Stimulated activated CD4-positive, alpha-beta T cell treated with anti-CD3 and anti-CD28 coated beads, Interleukin-15, amount 100 ng/mL, for 24 hours (primary cell): ENCODE results near the gene MYDGF.

Experiments used
- DNase-seq: peaks from one replicate; pipeline ENCODE4 v3.0.0-alpha.2; 2020

Gene MYDGF

DNA sequence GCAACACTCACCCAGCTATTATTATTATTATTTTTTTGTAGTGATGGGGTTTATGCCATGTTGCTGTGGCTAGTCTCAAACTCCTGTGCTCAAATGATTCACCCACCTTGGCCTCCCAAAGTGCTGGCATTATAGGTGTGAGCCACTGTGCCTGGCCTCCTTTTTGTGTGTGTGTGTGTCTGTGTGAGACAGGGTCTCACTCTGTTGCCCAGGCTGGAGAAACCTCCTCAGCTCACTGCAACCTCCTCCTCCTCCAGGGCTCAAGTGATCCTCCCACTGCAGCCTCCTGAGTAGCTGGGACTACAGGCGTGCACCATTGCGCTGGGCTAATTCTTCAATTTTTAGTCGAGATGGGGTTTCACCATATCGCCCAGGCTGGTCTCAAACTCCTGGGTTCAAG is 3.6 kb upstream of the MYDGF start:
- DNase-seq: no peak

DNA sequence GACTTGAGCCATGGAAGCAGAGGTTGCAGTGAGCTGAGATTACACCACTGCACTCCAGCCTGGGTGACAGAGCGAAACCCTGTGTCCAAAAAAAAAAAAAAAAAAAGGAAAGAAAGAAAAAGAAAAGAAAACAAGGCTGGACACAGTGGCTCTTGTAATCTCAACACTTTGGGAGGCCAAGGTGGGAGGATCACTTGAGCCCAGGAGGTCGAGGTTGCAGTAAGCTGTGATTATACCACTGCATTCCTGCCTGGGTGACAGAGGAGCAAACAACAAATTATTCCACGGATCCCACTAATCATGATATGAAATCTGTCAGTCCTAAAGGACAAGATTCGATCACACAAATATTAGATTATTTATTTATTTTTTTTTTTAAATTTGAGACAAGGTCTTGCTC is 3.1 kb upstream of the MYDGF start:
- DNase-seq: no peak

DNA sequence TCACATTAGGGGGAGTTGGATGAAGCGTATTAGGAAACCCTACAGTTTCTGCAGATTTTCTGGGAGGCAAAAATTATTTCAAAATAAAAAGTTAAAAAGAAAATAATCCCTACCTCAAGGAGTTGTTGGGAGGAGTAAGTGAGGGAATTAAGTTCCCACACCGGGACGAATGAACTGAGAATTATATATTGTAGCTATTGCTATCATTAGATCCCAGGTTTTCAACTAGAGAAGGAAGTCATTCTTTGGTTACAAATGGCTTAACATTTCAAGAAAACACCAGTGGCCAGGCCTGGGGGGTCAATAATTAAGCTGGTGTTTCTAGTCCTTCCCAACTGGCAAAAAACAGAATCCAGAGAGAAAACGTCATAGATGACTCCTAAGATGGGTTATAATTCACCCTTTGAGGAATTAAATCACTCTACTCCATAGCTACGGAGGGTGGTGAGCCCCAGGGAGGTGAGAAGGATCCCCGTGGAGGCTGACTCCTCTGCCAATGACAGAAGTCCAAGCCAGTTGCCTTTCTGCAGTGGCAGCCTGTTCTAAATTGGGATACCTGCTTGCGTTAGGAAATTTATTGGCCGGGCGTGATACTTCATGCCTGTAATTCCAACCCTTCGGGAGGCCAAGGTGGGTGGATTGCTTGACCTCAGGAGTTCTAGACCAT is 1.2 kb upstream of the MYDGF start:
- DNase-seq: no peak

DNA sequence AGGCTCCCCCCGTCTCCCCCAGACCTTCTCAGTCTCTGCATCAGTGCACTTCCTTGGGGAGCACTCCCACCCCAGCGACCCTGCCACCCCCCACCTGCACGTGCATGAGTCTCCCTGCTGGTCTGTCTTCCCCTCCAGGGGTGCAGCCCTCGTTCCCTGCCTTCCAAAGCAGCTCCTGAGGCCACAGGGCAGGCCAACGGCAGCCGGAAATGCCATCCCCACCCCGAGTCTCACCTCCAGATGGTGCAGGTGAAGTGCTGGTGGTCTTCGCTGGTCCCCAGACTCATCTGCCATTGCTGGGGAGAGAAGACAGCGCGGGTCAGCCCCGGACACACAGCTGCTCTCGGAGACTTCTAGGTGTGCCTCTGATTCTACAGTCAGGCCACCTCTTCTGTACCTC is 5.5 kb downstream of the MYDGF start:
- DNase-seq: no peak

DNA sequence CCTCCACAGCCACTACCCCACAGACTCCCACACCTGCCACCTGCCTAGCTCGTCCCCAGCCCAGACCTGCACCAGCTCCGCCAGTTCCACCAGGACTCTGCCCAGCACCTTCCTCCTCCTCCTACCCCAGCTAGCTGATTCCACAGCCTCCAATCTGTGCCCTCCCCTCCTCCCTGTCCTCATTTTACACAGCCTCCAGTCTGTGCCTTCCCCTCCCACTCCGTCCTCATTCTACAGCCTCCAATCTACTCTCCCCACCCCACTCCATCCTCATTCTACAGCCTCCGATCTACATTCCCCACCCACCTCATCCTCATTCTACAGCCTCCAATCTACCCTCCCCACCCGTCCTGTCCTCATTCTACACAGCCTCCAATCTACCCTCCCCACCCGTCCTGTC is 7.3 kb downstream of the MYDGF start:
- DNase-seq: no peak

DNA sequence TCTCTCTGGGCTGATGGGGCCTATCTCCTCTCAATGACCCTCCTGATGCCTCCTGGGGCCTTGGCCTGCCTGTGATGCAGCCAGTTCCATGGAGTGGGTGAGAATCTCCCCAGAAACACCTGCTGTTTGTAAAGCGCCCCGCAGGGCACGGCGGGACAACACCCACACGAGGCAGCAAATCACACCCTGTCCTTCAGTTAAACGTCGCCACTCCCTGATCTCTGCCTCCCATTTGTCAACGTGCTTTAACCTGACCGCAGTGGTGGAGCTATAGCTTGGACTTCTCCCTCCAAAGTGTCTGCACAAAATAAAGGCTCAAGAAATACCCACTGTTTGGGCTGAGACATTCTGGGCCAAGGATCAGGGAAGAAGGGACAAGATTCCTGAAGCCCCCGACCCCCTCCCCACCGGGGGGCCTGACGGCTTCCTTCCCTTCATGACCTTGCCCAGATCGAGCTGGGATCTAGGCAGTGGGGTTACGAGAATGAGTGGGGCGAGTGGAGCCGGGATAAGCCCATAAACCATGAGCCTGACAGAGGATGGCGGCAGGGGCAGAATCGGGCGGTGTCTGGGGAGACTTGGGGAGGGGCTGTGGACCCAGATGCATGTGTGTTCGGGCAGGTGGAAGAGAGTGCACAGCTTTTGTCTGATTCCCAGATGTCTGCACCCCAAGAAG is 8.0 kb downstream of the MYDGF start:
- no peak for DNase-seq

DNA sequence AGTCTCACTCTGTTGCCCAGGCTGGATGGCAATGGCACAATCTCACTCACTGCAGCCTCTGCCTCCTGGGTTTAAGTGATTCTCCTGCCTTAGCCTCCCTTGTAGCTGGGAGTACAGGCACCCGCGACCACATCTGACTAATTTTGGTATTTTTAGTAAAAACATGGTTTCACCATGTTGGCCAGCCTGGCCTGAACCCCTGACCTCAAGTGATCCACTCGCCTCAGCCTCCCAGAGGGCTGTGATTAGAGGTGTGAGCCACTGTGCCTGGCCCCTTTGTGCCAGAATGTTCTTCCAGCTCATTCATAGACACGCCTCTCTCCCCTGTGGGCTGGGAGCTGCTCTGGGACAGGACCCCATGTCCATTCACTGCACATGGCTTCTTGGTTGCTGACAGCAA is 9.1 kb downstream of the MYDGF start:
- DNase-seq: no peak

DNA sequence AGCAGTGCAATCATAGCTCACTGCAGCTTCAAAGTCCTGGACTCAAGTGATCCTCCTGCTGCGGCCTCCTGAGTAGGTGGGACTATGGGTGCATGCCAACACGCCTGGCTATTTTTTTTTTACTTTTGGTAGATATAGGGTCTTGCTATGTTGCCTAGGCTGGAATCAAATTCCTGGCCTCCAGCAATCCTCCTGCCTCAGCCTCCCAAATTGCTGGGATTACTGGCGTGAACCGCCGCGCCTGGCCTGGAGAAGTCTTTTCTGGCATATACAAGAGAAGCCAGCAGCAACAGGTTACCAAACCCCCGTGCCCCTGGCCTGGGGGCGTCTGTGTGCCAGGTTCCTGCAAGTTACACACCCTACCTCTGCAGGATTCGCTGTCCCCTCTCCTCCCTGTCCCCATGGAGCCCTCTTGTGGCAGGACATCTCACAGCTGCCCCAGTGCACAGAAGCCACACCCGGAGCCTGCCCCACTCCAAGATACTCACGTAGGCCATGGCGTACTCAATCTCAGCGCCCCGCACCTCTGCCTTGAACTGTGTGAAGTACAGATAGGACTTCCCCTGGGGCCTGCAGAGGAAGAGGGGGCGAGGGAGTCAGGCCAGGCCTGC is 9.9 kb downstream of the MYDGF start:
- DNase-seq: peak; percentile 26

DNA sequence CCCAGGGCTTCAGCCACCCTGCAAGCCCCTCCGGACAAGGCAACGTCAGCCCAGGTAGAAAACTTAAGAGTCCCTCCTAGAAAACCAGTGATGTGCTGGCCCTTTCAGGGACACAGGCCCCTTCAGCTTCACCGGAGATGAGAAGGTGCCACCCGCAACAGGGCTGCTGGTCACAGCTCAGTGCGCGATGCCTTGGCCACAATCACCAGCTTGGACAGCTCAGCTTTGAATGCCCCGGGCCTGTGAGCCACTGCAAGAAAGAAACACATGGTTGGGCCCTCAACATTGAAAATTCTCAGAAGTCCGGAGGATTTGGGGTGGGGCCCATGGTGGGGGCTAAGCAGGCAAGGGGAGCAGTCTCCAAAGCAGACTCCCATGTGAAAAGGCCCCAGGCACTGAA is 12.3 kb downstream of the MYDGF start:
- DNase-seq: no peak

DNA sequence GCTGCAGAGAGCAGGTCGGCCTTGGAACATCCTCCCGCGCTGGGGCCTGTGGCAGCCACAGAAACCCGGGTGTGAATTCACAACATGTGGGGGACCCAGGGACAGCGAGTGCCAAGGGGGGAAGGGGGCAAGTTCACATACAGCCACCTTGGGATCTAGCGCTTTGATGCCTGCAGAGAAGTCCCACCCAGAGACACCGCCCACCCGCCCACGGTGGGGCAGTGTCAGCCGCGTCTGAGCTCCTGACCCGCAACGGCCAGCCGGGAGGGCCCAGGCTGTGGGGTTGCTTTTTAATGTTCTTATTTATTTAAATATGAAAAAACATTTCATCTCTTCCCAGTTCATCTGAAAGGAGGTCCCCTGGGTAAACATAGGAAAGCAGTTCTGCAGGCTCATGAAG is 12.9 kb downstream of the MYDGF start:
- no peak for DNase-seq

DNA sequence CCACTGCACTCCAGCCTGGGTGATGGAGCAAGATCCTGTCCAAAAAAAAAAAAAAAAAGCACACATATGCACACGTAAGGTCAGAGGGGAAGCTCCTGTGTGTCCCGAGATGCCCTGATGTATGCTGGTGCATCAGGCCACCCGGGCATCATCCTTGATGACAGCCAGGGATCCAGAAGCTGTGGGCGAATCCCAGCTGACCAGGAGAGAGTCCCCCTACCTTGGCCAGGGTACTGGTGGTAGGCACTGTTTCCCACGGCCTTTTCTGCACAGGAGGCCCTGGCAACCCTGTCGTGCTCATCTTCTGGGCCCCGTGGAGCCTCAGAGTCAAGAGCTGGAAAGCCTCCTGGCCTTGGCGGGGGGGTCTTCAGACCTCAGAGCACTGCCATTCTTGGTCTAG is 14.0 kb downstream of the MYDGF start:
- DNase-seq: no peak

DNA sequence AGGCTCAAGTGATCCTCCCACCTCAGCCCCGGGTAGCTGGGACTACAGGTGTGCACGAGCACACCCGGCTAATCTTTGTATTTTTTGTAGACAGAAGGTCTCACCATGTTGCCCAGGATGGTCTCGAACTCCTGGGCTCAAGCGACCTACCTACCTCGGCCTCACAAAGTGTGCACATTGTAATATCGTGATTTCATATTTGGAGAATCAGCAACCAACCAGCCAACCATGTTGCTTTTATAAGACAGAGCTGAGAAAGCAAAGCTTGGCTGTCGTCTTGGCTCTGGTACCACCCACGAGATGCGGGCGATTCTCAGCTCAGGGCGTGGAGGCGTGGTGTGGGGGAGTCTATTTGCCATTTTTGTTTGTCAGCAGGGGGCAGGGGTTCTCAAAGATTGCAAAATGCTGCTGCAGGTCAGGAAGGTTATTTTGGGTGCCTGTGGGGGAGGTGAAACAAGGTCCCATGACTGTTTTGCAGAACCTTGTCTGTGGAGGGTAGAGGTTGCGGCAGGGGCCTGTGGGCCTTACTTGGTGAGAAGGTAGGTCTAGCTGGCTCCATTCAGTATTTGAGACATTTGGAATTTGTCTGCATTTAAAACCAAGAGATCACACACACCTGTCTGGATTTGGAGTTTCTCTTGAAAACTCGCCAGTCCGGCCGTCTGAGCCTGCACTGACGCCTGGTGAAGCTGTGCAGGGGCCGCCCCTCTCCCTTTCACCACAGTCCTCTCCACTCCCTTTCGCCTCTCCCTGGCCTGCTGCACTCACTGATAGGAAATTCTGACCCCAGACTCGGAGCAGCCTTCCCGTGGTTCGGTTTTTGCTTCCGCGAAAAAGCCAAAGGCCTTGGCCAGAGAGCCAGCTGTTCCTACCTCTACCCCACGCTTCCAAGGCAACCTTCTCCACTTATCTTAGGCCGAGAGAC is 15.4 kb downstream of the MYDGF start:
- no peak for DNase-seq

DNA sequence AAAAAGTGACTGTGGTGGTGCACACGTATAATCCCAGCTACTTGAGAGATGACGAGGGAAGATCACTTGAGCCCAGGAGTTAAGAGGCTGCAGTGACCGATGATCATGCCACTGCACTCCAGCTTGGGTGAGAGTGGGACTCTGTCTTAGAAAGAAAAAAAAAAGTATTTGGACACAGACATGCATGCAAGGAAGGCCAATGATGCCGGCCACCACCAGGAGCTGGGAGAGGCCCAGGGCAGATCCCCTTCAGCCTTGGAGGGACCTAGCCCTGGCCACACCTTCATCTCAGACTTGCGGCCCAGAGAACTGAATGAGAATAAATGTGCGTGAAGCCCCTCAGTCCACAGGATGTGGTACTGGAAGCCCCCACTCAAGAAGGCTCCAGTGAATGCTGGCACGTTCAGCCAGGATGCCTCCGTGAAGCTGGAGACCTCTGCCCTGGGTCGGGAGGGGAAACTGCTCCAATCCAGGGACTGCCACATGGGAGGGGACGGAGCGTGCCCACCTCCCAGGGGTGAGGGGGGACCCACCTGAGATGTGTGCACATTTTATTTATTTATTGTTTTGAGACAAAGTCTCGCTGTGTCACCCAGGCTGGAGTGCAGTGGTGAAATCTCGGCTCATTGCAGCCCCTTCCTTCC is 16.2 kb downstream of the MYDGF start:
- DNase-seq: no peak

DNA sequence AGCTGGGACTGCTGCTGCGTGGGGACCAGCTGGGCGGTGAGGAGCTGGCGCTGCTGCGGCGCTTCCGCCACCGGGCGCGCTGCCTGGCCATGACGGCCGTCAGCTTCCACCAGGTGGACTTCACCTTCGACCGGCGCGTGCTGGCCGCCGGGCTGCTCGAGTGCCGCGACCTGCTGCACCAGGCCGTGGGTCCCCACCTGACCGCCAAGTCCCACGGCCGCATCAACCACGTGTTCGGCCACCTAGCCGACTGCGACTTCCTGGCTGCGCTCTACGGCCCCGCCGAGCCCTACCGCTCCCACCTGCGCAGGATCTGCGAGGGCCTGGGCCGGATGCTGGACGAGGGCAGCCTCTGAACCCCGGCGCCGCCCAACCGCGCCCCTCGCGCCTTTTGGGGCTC is 18.1 kb downstream of the MYDGF start:
- DNase-seq: no peak

DNA sequence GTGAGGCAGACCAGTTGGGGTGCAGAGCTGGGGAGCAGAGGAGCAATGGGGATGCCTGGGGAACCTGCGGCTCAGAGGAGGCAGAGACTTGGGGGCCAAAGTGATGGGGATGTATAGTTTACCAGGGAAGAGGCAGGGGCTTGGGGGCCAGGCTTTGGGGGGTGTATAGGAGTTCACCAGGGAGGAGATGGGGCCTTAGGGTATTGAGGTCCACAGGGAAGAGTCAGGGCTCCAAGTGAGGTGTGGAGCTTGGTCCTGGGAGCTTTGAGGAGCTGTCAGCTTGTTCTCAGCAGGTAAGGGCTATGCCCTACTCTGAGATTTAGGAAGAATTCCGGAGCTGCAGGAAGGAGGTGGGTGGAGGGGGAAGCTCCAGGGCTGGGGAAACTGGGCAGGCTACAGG is 20.0 kb downstream of the MYDGF start:
- no peak for DNase-seq

DNA sequence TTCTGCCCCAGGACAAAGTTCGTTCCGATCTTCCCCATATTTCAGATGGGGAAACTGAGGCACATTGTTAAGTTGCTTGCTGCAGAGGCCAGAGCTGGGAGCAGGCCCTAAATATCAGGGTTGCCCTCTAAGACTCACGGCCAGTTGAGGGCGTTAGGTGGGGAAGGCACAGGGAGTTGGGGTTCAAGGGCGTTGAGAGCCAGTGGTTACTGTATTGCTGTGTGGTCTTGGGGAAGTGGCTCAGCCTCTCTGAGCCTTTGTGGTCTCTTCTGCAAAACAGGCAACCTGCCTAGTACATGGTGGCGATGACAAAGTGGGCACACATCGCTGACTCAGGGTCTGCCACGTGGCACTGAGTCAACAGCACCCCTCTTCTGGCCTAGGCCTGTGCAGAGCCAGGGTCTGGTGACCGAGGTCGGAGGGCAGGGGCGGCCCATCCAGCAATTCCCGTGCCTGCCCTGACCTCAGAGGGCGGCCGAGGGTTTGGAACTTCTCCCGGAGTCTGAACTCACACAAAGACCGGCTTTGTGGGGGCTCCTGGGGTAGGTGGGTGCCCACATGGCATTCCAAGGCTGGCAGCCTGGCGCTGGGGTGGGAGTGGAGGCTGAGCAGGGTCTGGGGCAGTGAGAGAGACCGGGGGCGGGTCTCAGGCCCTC is 20.6 kb downstream of the MYDGF start:
- no peak for DNase-seq

DNA sequence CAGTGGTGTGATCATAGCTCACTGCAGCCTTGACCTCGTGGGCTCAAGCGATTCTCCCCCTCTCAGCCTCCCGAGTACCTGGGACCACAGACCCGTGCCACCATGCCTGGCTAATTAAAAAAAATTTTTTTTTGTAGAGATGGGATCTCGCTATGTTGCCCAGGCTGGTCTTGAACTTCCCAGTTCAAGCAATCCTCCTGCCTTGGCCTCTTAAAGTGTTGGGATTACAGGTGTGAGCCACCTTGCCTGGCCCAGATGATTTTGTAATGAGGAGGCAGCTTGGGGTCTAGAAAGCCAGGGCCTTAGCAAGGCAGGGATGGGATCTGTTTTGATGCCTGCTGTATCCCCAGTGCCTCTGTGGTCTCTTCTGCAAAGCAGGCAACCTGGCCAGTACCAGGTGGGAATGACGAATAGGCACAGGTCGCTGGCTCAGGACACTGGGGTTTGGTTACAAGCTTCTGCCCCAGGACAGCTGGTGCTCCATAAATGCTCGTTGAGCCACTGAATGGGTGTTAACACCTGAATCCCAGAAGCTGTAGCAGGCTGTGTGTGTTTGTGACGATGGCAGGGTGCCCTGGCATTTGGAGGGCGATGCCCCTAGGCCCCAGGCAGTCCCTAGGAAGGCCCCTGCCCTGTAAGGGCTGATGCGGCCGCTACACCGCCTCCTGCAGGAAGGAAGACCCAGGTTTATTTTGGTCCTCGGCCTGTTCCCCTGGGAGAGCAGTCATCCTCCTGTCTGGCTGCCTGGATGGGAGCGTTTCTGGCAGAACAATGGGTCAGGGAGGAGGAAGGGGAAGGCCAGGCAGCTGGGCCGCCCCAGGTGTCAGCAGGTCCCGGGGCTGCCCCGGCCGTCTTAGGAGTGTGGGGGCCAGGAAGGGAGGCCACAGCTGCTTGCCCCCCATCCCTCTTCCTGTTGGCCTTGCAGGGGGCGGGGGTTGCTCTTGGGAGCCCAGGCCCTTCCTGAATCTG is 22.2 kb downstream of the MYDGF start:
- DNase-seq: no peak

DNA sequence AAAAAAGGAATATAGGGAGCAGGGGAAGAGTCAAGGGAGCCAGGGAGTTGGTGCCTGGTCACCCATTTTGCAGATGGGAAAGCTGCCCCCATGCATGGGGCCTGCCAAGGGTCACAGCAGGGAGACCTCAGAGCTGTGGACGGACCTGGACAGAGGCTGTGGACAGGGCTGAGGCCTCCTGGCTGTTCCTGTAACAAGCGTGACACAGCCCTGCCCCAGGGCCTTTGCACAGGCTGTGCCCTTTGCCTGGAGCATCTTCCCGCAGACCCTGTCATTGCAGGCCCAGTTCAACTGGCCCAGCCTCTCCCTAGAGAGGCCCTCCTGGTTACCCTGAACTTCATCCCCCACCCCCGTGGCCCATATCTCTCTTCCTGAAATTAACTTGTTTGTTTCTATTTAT is 24.4 kb downstream of the MYDGF start:
- no peak for DNase-seq

DNA sequence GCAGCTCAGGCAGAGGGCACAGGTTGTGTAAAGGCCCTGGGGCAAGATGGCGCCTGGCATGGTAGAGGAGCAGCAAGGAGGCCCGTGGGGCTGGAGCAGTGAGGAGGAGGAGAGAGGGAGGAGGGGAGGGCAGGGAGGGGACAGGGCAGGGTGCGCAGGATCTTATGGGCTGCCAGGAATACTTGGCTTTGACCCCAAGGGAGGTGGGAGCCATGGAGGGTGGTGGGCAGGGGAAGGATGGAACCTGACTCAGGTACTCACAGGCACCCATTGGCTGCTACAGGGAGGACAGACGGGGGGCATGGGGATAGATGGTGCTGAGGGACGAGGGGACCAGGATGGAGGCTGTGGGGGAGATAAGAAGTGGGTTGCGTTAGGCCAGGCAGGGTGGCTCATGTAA is 27.5 kb downstream of the MYDGF start:
- DNase-seq: no peak

DNA sequence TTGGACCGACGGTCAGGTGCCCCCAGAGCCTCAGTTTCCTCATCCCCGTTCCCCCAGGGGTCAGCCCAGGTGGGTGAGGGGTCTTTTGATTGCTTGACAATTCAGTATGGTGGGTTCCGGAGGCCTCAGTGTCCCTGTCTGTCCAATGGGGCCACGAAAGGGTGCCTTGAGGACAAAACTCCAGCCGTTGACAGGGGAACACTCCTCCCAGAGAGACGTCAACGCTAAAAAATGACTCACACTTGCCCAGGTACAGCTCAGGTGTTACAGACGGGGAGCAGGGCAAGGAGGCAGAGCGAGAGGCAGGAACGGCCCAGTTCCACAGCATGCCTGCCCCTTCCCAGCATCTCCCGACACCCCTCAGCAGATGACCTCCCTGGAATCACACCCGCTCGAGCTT is 29.0 kb downstream of the MYDGF start:
- no peak for DNase-seq
